Measurements from ENCODE around the gene PIP5KL1.

The PIP5KL1 gene

DNA sequence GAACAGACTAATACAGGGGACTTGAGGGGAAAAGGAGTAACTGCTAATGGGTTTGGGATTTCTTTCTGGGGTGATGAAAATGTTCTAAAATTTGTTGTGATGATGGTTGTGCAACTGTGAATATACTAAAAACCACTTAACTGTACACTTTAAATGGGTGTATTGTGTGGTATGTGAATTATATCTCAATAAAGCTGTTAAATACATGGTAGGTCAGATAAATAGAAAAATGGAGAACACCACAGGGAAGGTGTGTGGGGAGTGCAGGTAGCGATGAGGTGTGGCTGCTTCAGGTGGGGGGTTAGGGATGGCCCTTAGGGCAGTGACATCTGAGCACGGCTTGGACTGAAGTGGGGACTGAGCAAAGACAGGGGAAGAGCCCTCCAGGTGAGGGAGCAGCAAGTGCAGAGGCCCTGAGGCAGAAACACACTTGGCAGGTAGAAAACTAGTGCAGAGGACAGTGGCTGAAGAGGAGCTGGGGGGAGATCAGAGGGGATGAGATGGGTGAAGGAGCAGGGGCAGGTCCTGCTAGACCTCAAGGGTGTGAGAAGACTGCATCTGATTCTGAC, 29.3 kb upstream of the PIP5KL1 start:
- no peak for DNase-seq (ENCODE audit: low spot score)

DNA sequence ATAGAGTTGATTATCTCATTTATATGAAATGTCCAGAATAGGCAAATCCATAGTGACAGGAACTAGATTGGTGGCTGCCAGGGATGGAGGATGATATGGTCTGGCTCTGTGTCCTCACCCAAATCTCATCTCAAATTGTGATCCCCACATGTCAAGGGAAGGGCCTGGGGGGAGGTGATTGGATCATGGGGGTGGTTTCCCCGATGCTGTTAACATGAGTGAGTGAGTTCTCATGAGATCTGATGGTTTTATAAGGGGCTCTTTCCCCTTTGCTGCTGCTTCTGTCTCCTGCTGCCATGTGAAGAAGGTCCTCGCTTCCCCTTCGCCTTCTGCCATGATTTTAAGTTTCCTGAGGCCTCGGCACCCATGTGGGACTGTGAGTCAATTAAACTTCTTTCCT, 28.8 kb upstream of the PIP5KL1 start:
- DNase-seq (ENCODE audit: low spot score), result no peak

More for the DNA sequence above, 29.3 kb upstream of the PIP5KL1 start:
- TF ChIP-seq, protein P1, sequence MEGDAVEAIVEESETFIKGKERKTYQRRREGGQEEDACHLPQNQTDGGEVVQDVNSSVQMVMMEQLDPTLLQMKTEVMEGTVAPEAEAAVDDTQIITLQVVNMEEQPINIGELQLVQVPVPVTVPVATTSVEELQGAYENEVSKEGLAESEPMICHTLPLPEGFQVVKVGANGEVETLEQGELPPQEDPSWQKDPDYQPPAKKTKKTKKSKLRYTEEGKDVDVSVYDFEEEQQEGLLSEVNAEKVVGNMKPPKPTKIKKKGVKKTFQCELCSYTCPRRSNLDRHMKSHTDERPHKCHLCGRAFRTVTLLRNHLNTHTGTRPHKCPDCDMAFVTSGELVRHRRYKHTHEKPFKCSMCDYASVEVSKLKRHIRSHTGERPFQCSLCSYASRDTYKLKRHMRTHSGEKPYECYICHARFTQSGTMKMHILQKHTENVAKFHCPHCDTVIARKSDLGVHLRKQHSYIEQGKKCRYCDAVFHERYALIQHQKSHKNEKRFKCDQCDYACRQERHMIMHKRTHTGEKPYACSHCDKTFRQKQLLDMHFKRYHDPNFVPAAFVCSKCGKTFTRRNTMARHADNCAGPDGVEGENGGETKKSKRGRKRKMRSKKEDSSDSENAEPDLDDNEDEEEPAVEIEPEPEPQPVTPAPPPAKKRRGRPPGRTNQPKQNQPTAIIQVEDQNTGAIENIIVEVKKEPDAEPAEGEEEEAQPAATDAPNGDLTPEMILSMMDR (IDR thresholded peaks at IDR 0.05; ENCODE audit: extremely low read depth, missing control alignments), result no peak

DNA sequence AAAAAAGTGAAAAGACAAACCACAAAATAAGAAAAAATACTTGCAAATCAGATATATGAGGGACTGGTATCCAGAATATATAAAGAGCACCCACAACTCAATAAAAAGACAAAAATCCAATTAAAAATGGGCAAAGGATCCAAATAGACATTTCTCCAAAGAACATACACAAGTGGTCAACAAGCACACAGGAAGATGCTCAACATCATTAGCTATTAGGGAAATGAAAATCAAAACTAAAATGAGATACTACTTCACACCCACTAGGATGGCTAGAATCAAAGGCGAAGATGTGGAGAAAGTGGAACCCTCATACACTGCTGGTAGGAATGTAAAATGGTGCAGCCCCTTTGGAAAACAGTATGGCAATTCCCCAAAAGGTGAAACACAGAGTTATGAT, 28.2 kb upstream of the PIP5KL1 start:
- TF ChIP-seq, protein P1 (IDR thresholded peaks at IDR 0.05; ENCODE audit: extremely low read depth, missing control alignments), result no peak

More for the DNA sequence above, 28.8 kb upstream of the PIP5KL1 start:
- TF ChIP-seq, protein P1 (IDR thresholded peaks at IDR 0.05; ENCODE audit: extremely low read depth, missing control alignments), result no peak

DNA sequence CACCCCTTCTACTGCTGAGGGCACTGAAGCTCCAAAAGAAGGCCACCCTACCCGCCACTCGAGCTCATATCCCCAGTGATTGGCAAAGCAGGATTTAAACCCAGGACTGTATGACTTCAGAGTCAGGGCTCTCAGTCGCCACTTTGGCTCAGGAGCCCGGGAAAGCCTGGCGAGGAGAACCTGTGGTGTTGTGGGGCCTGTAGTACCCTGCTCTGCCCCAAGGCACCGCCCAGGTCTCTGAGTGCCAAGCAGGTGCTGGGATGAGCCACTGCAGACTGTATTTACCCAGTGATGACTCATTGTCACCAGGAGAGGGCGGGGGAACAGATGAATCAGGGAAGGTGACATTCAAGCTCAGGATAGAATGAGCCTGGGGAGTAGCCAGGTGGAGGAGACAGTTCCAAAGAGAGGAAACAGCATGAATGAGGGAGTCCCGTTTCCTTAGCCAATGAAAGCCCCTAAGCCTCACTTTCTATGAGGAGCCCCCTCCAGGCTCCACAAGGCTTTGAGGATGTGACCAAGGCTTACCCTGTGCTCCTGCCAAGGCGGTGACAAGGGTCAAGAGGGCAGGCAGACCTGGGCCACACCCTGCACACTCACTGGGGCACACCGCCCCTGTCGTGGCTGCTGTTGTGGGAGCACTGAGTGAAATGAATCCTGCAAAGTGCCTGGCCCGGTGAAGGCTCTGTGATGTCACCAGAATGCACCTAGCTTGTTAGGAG, 24.9 kb upstream of the PIP5KL1 start:
- peak; percentile 80 for DNase-seq (ENCODE audit: low spot score)
- TF ChIP-seq, protein P1 (IDR thresholded peaks at IDR 0.05; ENCODE audit: extremely low read depth, missing control alignments), result peak; percentile 36

More for the DNA sequence above, 28.2 kb upstream of the PIP5KL1 start:
- DNase-seq (ENCODE audit: low spot score), result no peak

DNA sequence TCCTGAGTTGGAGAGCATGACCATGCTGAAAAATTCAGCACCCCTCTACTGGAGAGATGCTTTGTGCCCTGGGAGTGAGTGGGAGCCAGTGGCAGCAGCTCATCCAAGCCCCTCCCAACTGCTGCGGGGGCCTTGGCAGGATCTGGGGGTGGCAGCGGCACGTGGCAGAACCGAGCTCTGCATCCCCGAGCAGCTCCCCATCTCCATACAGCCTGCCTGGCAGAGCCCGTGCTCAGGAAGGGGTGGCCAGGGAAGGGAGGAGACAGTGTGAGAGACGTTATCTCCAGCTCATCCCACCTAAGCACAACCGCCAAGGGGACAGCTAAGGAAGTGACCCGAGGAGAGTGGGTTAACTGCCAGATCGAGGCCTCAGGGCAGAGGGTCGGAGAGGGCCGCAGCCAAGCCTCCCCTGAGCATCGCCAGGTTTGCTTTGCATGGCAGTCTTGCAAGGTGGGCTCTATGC, 24.3 kb upstream of the PIP5KL1 start:
- TF ChIP-seq, protein P1 (IDR thresholded peaks at IDR 0.05; ENCODE audit: extremely low read depth, missing control alignments), result no peak
- DNase-seq (ENCODE audit: low spot score), result no peak

DNA sequence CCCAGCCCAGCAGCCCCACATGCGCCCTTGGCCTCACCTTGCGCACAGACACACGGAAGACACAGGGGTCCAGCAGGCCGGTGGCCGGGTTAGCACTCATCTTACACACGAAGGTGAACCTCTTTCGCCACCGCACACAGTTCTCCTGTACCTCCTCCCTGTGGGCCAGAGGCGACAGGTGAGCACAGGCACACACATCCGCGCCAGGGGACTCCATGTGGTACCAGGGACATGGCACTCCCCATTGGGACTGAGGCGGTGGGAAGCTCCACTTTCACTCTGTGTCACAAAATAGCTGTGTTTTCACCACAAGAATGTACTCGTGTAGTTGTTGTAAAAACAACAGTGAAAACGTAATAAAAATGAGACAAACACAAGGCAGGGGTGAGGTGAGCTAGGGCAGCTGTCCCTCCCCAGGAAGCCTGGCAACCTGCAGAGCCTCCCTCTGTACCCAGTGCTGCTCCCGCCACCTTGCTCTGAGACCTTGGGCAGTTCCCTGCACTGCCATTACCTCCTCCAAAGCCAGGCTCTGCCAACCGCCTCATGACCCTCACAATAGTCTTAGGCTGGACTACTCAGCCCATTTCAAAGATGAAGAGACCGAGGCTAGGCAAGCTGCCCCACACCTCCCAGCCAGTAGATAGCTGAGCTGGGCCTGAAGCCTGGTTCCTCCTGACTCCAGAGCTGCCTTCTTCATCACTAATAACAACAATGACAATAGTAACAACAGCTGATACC, 23.4 kb upstream of the PIP5KL1 start:
- DNase-seq (ENCODE audit: low spot score), result no peak

More for the DNA sequence above, 23.4 kb upstream of the PIP5KL1 start:
- TF ChIP-seq, protein P1 (IDR thresholded peaks at IDR 0.05; ENCODE audit: extremely low read depth, missing control alignments), result no peak

All from GM20000 (cell line).